H9 (cell line): ENCODE measurements around the gene FCN2. TPM values are rescaled to one million over a fixed set of nuclear protein-coding genes. Genes with fewer than 3 reads are reported as not detected.

Source experiments
- DNase-seq: peaks from one replicate; pipeline ENCODE4 v3.0.0-alpha.2; 2017
- H2AFZ ChIP-seq: one replicate; pipeline ENCODE4 v1.6.1; 2013; ENCODE audit warnings: mild to moderate bottlenecking, low read length, control low read depth, moderate library complexity
- H2AK5ac ChIP-seq: 2 replicates; pipeline ENCODE4 v1.6.1; 2013; ENCODE audit warnings: low read length, control low read depth, mixed read lengths; ENCODE audit not compliant: insufficient read length
- H2BK120ac ChIP-seq: one replicate; pipeline ENCODE4 v1.6.1; 2013; ENCODE audit warnings: low read depth, mild to moderate bottlenecking, low read length, control low read depth, inconsistent platforms; ENCODE audit not compliant: poor library complexity, severe bottlenecking
- H2BK12ac ChIP-seq: 2 replicates; pipeline ENCODE4 v1.6.1; 2013; ENCODE audit warnings: low read length, control low read depth, mixed read lengths, low read depth; ENCODE audit not compliant: insufficient read length
- H2BK15ac ChIP-seq: 2 replicates; pipeline ENCODE4 v1.6.1; 2013; ENCODE audit warnings: low read depth, low read length, control low read depth
- H2BK20ac ChIP-seq: one replicate; pipeline ENCODE4 v1.6.1; 2013; ENCODE audit warnings: low read depth, mild to moderate bottlenecking, low read length, control low read depth, inconsistent platforms; ENCODE audit not compliant: poor library complexity, severe bottlenecking
- H2BK5ac ChIP-seq: 2 replicates; pipeline ENCODE4 v1.6.1; 2013; ENCODE audit warnings: low read length, control low read depth, mixed read lengths; ENCODE audit not compliant: insufficient read length
- H3K14ac ChIP-seq: 2 replicates; pipeline ENCODE4 v1.6.1; 2013; ENCODE audit warnings: low read length, control low read depth; ENCODE audit not compliant: insufficient read depth
- H3K18ac ChIP-seq: 2 replicates; pipeline ENCODE4 v1.6.1; 2013; ENCODE audit warnings: low read depth, mild to moderate bottlenecking, mixed read lengths, low read length, control low read depth; ENCODE audit not compliant: insufficient read length
- H3K23ac ChIP-seq: 2 replicates; pipeline ENCODE4 v1.6.1; 2013; ENCODE audit warnings: low read length, control low read depth, mixed read lengths, low read depth; ENCODE audit not compliant: insufficient read length
- H3K23me2 ChIP-seq: 2 replicates; pipeline ENCODE4 v1.6.1; 2013; ENCODE audit warnings: low read depth, mild to moderate bottlenecking, mixed read lengths, low read length, control low read depth; ENCODE audit not compliant: insufficient read length, poor library complexity, severe bottlenecking
- H3K27ac ChIP-seq: 2 replicates; pipeline ENCODE4 v1.5.1; 2013; ENCODE audit warnings: low read length, control low read depth, mixed read lengths, low read depth; ENCODE audit not compliant: insufficient read length
- H3K27me3 ChIP-seq: 2 replicates; pipeline ENCODE4 v1.6.1; 2013; ENCODE audit warnings: low read length, control low read depth, inconsistent platforms; ENCODE audit not compliant: insufficient read depth
- H3K4ac ChIP-seq: 2 replicates; pipeline ENCODE4 v1.6.1; 2013; ENCODE audit warnings: low read depth, mild to moderate bottlenecking, control low read depth, inconsistent platforms, low read length, moderate library complexity
- H3K4me1 ChIP-seq: 2 replicates; pipeline ENCODE4 v1.6.1; 2013; ENCODE audit warnings: low read length, control low read depth, inconsistent platforms; ENCODE audit not compliant: insufficient read depth
- H3K4me2 ChIP-seq: 2 replicates; pipeline ENCODE4 v1.6.1; 2013; ENCODE audit warnings: low read length, control low read depth, mixed read lengths; ENCODE audit not compliant: insufficient read length, insufficient read depth
- H3K56ac ChIP-seq: 2 replicates; pipeline ENCODE4 v1.6.1; 2013; ENCODE audit warnings: low read depth, mild to moderate bottlenecking, mixed read lengths, low read length, control low read depth; ENCODE audit not compliant: insufficient read length
- H3K79me1 ChIP-seq: 2 replicates; pipeline ENCODE4 v1.6.1; 2013; ENCODE audit warnings: low read depth, mild to moderate bottlenecking, moderate library complexity, low read length, control low read depth, inconsistent platforms; ENCODE audit not compliant: insufficient read depth, poor library complexity, severe bottlenecking
- H3K79me2 ChIP-seq: 2 replicates; pipeline ENCODE4 v1.6.1; 2013; ENCODE audit warnings: low read length, control low read depth, inconsistent platforms; ENCODE audit not compliant: insufficient read depth
- H3K9ac ChIP-seq: 2 replicates; pipeline ENCODE4 v1.6.1; 2013; ENCODE audit warnings: low read length, control low read depth, mixed read lengths; ENCODE audit not compliant: insufficient read length; ENCODE audit errors: extremely low read depth
- H3K9me3 ChIP-seq: one replicate; pipeline ENCODE4 v1.6.1; 2013; ENCODE audit warnings: low read depth, low read length, inconsistent platforms; ENCODE audit not compliant: control insufficient read depth
- H3T11ph ChIP-seq: one replicate; pipeline ENCODE4 v1.6.1; 2013; ENCODE audit warnings: mild to moderate bottlenecking, low read length, control low read depth, inconsistent platforms
- H4K20me1 ChIP-seq: one replicate; pipeline ENCODE4 v1.6.1; 2013; ENCODE audit not compliant: control insufficient read depth, insufficient read length, insufficient read depth
- H4K5ac ChIP-seq: 2 replicates; pipeline ENCODE4 v1.6.1; 2013; ENCODE audit warnings: low read depth, mild to moderate bottlenecking, mixed read lengths, low read length, control low read depth; ENCODE audit not compliant: insufficient read length
- H4K8ac ChIP-seq: replicated peaks from 2 replicates; pipeline ENCODE4 v1.6.1; 2013; ENCODE audit warnings: low read length, control low read depth, mixed read lengths, low read depth; ENCODE audit not compliant: insufficient read length
- H4K91ac ChIP-seq: 2 replicates; pipeline ENCODE4 v1.6.1; 2013; ENCODE audit warnings: low read depth, mild to moderate bottlenecking, moderate library complexity, mixed read lengths, low read length, control low read depth; ENCODE audit not compliant: insufficient read length
- H3K27ac Mint-ChIP-seq, 3 experiments: 2 replicates in 2 of 3; 3 replicates in 1 of 3; pipeline ENCODE4 v1.8.0; 2020 to 2021; ENCODE audit warnings: mixed read lengths in 3 of 3, mild to moderate bottlenecking in 1 of 3, moderate library complexity in 1 of 3
- H3K27me3 Mint-ChIP-seq: 2 replicates; pipeline ENCODE4 v1.8.0; 2021; ENCODE audit warnings: low read depth, mild to moderate bottlenecking, moderate library complexity, mixed read lengths
- H3K36me3 Mint-ChIP-seq, 3 experiments: 2 replicates in 2 of 3; 3 replicates in 1 of 3; pipeline ENCODE4 v1.8.0; 2020 to 2021; ENCODE audit warnings: low read depth in 3 of 3, mixed read lengths in 3 of 3; ENCODE audit not compliant: insufficient read depth in 1 of 3
- H3K4me1 Mint-ChIP-seq, 2 experiments: 2 replicates each; pipeline ENCODE4 v1.8.0; 2020; ENCODE audit warnings: mixed read lengths in 2 of 2
- H3K4me3 Mint-ChIP-seq, 2 experiments: 2 replicates in 1 of 2; 3 replicates in 1 of 2; pipeline ENCODE4 v1.8.0; 2020 to 2021; ENCODE audit warnings: mild to moderate bottlenecking in 2 of 2, mixed read lengths in 2 of 2, moderate library complexity in 1 of 2
- H3K9me3 Mint-ChIP-seq, 2 experiments: 2 replicates in 1 of 2; 3 replicates in 1 of 2; pipeline ENCODE4 v1.8.0; 2020; ENCODE audit warnings: mild to moderate bottlenecking in 2 of 2, mixed read lengths in 2 of 2, moderate library complexity in 1 of 2
- WGBS: extraction: QIAGEN DNeasy Blood & Tissue Kit; methylation state at CpG from one replicate; pipeline ENCODE4 v1.1.7; 2013; ENCODE audit warnings: missing lambda C conversion rate, low lambda C conversion rate, mixed read lengths; ENCODE audit not compliant: insufficient read length; ENCODE audit errors: extremely low coverage; 5-methylcytosine and 5-hydroxymethylcytosine counted together
- total RNA-seq: library from RNA; stranded (reverse); gene quantifications from 2 replicates; pipeline ENCODE4 v1.2.1, GENCODE V29; 2021
- TF ChIP-seq, protein P1 (sequence below): fragments of 200-600 bp; sonication (generic); conservative IDR thresholded peaks from 3 replicates; pipeline ENCODE4 v1.8.0; 2021; ENCODE audit warnings: antibody characterized with exemption, mild to moderate bottlenecking

FCN2 gene
- total RNA-seq, 1 experiment from 2014 or later = not detected

GRCh38 chr9:134863306-134863902, 17.2 kb upstream of the FCN2 start:
- Histone ChIP-seq H3K4ac (no peak overlapping the region), H2BK120ac (no peak overlapping the region), H3K79me2 (no peaks in the 10 kb centered on the region), H2BK15ac (no peak overlapping the region), H3K9ac (no peak overlapping the region), H2BK12ac (no peak overlapping the region), H3K23ac (no peak overlapping the region), H3K56ac (no peak overlapping the region), H4K20me1 (no peaks in the 10 kb centered on the region), H3K27me3 (no peaks in the 10 kb centered on the region), H3K9me3 (no peaks in the 10 kb centered on the region), H3K4me1 (no peaks in the 10 kb centered on the region), H3K23me2 (no peaks in the 10 kb centered on the region), H3K4me2 (no peak overlapping the region), H4K8ac (no peak overlapping the region), H2AFZ (no peak overlapping the region), H3K18ac (no peak overlapping the region), H4K91ac (no peak overlapping the region), H4K5ac (no peak overlapping the region), H2BK20ac (no peak overlapping the region), H2AK5ac (no peak overlapping the region), H3K27ac (no peak overlapping the region), H2BK5ac (no peak overlapping the region), H3K14ac (no peak overlapping the region), H3K79me1 (no peaks in the 10 kb centered on the region), H3T11ph (no peak overlapping the region)
- Mint-ChIP-seq H3K27me3 (peaks cover 3% of the 10 kb centered on the region; the same call in 1 of the 2 replicates), H3K36me3 (peaks cover 2 to 5% (median 4%) of the 10 kb centered on the region in 3 experiments; a peak in 4 of 7 replicates), H3K9me3 (peaks cover 3 to 8% of the 10 kb centered on the region in 2 experiments; a peak in 4 of 5 replicates), H3K4me3 (no peak overlapping the region), H3K4me1 (peaks cover 0 to 2% of the 10 kb centered on the region in 2 experiments; a peak in 1 of 4 replicates), H3K27ac (no peak overlapping the region)
- TF ChIP-seq, protein P1, sequence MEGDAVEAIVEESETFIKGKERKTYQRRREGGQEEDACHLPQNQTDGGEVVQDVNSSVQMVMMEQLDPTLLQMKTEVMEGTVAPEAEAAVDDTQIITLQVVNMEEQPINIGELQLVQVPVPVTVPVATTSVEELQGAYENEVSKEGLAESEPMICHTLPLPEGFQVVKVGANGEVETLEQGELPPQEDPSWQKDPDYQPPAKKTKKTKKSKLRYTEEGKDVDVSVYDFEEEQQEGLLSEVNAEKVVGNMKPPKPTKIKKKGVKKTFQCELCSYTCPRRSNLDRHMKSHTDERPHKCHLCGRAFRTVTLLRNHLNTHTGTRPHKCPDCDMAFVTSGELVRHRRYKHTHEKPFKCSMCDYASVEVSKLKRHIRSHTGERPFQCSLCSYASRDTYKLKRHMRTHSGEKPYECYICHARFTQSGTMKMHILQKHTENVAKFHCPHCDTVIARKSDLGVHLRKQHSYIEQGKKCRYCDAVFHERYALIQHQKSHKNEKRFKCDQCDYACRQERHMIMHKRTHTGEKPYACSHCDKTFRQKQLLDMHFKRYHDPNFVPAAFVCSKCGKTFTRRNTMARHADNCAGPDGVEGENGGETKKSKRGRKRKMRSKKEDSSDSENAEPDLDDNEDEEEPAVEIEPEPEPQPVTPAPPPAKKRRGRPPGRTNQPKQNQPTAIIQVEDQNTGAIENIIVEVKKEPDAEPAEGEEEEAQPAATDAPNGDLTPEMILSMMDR = no peak
- no CpG with 5 or more reads among the region's 16 CpGs for WGBS
- DNase-seq = peak; percentile 7
